Vagina (tissue), 2 donors: ENCODE data around the gene CAPRIN1. TPM values are rescaled to one million over a fixed set of nuclear protein-coding genes. Genes with fewer than 3 reads are reported as not detected.
"Not testable (repeated sequence)": the region's sequence is repeated elsewhere in the genome, so short reads cannot be mapped to it uniquely, and the experiment has no call there.

ENCODE experiments used
- DNase-seq, 2 donors: peaks; one replicate each; pipeline ENCODE4 v3.0.0-alpha.2; 2017; ENCODE audit errors: extremely low spot score in 2 of 2
- H3K27ac ChIP-seq: fragments of 200-600 bp; sonication (generic); one replicate; pipeline ENCODE4 v1.5.1; 2019
- H3K27me3 ChIP-seq: fragments of 200-600 bp; sonication (generic); one replicate; pipeline ENCODE4 v1.5.1; 2019
- H3K36me3 ChIP-seq, 2 donors: fragments of 200-600 bp; sonication (generic); one replicate each; pipeline ENCODE4 v1.5.1; 2017 to 2019
- H3K4me1 ChIP-seq: fragments of 200-600 bp; sonication (generic); one replicate; pipeline ENCODE4 v1.5.1; 2019
- H3K4me3 ChIP-seq, 2 donors: fragments of 200-600 bp; sonication (generic); 1 replicate in 1 of 2; 2 replicates in 1 of 2; pipeline ENCODE4 v1.5.1; 2016 to 2019
- H3K9me3 ChIP-seq: fragments of 200-600 bp; sonication (generic); one replicate; pipeline ENCODE4 v1.5.1; 2019
- POLR2A ChIP-seq, 2 donors: fragments of 450-650 bp; IDR thresholded peaks; one replicate each; pipeline ENCODE4 v1.6.1; 2017; ENCODE audit warnings: antibody characterized with exemption in 2 of 2, mild to moderate bottlenecking in 2 of 2, moderate library complexity in 2 of 2
- POLR2AphosphoS5 ChIP-seq, 2 donors: sonication (generic); formaldehyde crosslinking; IDR thresholded peaks; one replicate each; pipeline ENCODE4 v1.9.0; 2017; ENCODE audit warnings: antibody characterized with exemption in 2 of 2, mild to moderate bottlenecking in 2 of 2, low read depth in 1 of 2; ENCODE audit not compliant: insufficient read depth in 1 of 2
- intact Hi-C: fragments of 100-400 bp; cut with DNase I; formaldehyde crosslinking; loops from one replicate; pipeline ENCODE4 v1.15.1; 2023
- total RNA-seq: library from RNA; depleted of rRNA; stranded (reverse); fragments of >200 nt; gene quantifications from one replicate; pipeline ENCODE4 v1.2.3, GENCODE V29; 2016
- TF ChIP-seq, protein P1 (sequence below), 3 experiments: fragments of 450-650 bp in 2 of 3; fragments of 200-600 bp in 1 of 3; sonication (generic) in 1 of 3; IDR thresholded peaks; one replicate each; pipeline ENCODE4 v1.5.1; 2017 to 2019; ENCODE audit warnings: antibody characterized with exemption in 3 of 3, mild to moderate bottlenecking in 2 of 3, moderate library complexity in 2 of 3

CAPRIN1 gene
- total RNA-seq, 1 donor from 2014 or later: 123 TPM

GRCh38 chr11:34055218-34056000 lies 3.9 kb downstream of the CAPRIN1 start:
- H3K4me1 ChIP-seq: peaks cover 70% of the 10 kb centered on the region
- H3K27ac ChIP-seq: no peak overlapping the region
- no peak overlapping the region for H3K4me3 ChIP-seq
- no peaks in the 10 kb centered on the region for H3K36me3 ChIP-seq
- DNase-seq: no peak
- no peaks in the 10 kb centered on the region for H3K9me3 ChIP-seq
- intact Hi-C loops: no loop called here
- no peak for TF ChIP-seq POLR2AphosphoS5 (IDR thresholded peaks at IDR 0.05; ENCODE audit: insufficient read depth in 1 of 2, low read depth in 1 of 2)
- TF ChIP-seq, protein P1, sequence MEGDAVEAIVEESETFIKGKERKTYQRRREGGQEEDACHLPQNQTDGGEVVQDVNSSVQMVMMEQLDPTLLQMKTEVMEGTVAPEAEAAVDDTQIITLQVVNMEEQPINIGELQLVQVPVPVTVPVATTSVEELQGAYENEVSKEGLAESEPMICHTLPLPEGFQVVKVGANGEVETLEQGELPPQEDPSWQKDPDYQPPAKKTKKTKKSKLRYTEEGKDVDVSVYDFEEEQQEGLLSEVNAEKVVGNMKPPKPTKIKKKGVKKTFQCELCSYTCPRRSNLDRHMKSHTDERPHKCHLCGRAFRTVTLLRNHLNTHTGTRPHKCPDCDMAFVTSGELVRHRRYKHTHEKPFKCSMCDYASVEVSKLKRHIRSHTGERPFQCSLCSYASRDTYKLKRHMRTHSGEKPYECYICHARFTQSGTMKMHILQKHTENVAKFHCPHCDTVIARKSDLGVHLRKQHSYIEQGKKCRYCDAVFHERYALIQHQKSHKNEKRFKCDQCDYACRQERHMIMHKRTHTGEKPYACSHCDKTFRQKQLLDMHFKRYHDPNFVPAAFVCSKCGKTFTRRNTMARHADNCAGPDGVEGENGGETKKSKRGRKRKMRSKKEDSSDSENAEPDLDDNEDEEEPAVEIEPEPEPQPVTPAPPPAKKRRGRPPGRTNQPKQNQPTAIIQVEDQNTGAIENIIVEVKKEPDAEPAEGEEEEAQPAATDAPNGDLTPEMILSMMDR (IDR thresholded peaks at IDR 0.05): no peak
- TF ChIP-seq POLR2A (IDR thresholded peaks at IDR 0.05): no peak
- H3K27me3 ChIP-seq: no peaks in the 10 kb centered on the region

DNA sequence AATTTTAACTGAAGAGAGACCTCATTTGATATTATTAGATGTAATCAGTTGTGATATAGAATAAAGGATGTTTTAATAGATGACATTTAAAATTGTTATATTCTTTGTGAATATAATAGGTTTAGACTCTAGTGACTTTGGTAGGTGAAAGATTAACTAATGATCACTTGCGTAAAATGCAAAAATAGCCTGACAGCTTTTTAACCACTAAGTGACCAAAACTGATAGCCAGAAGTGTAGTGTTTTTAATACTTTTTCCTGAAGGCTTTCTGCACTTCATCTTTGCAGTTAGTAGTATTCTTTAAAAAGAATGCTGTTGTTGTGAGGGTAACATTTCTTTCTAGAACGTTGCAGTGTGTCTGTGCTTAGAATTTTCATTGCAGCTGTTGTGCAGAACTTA lies 5.1 kb downstream of the CAPRIN1 start:
- intact Hi-C loops: no loop called here
- H3K36me3 ChIP-seq: no peaks in the 10 kb centered on the region
- peaks cover 72% of the 10 kb centered on the region for H3K4me1 ChIP-seq
- DNase-seq: no peak
- no peak for TF ChIP-seq POLR2AphosphoS5 (IDR thresholded peaks at IDR 0.05; ENCODE audit: insufficient read depth in 1 of 2, low read depth in 1 of 2)
- H3K9me3 ChIP-seq: no peaks in the 10 kb centered on the region
- H3K4me3 ChIP-seq: no peak overlapping the region
- no peaks in the 10 kb centered on the region for H3K27me3 ChIP-seq
- no peak overlapping the region for H3K27ac ChIP-seq

- H3K27ac ChIP-seq: no peak overlapping the region
- no peak for DNase-seq
- H3K4me3 ChIP-seq: no peak overlapping the region
- no peaks in the 10 kb centered on the region for H3K9me3 ChIP-seq
- no peaks in the 10 kb centered on the region for H3K27me3 ChIP-seq
- H3K4me1 ChIP-seq: peaks cover 66% of the 10 kb centered on the region
- TF ChIP-seq, protein P1 (IDR thresholded peaks at IDR 0.05): no peak
- TF ChIP-seq POLR2AphosphoS5 (IDR thresholded peaks at IDR 0.05; ENCODE audit: insufficient read depth in 1 of 2, low read depth in 1 of 2) (no peak), POLR2A (IDR thresholded peaks at IDR 0.05) (no peak)
- H3K36me3 ChIP-seq: peaks cover 0 to 2% of the 10 kb centered on the region in 2 donors
- intact Hi-C loops: no loop called here
Observed at GRCh38 chr11:34063061-34063795, 11.7 kb downstream of the CAPRIN1 start.

GRCh38 chr11:34064291-34064690 lies 12.8 kb downstream of the CAPRIN1 start:
- peaks cover 0 to 2% of the 10 kb centered on the region in 2 donors for H3K36me3 ChIP-seq
- DNase-seq: no peak
- H3K27me3 ChIP-seq: no peaks in the 10 kb centered on the region
- intact Hi-C loops: no loop called here
- TF ChIP-seq, protein P1 (IDR thresholded peaks at IDR 0.05): no peak
- no peak for TF ChIP-seq POLR2A (IDR thresholded peaks at IDR 0.05)
- TF ChIP-seq POLR2AphosphoS5 (IDR thresholded peaks at IDR 0.05; ENCODE audit: insufficient read depth in 1 of 2, low read depth in 1 of 2): no peak
- H3K27ac ChIP-seq: no peak overlapping the region
- H3K4me1 ChIP-seq: peaks cover 66% of the 10 kb centered on the region
- H3K4me3 ChIP-seq: no peak overlapping the region
- no peaks in the 10 kb centered on the region for H3K9me3 ChIP-seq

DNA sequence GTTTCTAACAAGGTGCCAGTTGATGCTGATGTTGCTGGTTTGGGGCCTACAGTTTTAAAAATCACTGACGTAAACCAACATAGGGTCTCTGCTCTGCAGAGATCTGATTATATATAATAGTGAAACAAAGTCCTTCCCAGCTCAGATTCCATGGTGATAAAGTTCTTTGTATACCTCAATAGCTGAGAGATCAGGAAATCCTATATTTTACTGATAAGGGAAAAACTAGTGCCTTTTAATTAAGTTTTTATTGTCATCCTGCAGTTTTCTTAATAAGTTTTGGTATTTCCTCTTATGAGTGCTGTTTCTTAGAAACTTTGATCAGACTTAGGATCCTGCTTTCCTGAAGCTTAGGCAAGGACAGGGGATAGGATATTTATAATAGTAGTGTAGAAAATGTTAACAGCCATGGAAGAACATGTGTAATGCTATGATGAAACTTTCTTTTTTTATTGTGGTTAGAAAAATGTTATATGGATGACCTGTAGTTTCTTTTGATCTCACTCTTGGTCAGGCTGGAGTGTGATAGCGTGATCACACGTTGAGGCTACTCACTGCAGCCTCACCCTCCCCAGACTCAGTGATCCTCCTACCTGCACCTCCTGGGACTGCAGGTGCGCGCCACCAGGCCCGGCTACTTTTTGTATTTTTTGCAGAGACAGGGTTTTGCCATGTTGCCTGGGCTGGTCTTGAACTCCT lies 14.1 kb downstream of the CAPRIN1 start:
- intact Hi-C loops: no loop called here
- no peak for TF ChIP-seq POLR2AphosphoS5 (IDR thresholded peaks at IDR 0.05; ENCODE audit: insufficient read depth in 1 of 2, low read depth in 1 of 2)
- TF ChIP-seq, protein P1 (IDR thresholded peaks at IDR 0.05): no peak
- no peak for TF ChIP-seq POLR2A (IDR thresholded peaks at IDR 0.05)
- no peak for DNase-seq
- no peaks in the 10 kb centered on the region for H3K9me3 ChIP-seq
- no peaks in the 10 kb centered on the region for H3K27me3 ChIP-seq
- peaks cover 0 to 2% of the 10 kb centered on the region in 2 donors for H3K36me3 ChIP-seq
- peaks cover 68% of the 10 kb centered on the region for H3K4me1 ChIP-seq
- H3K27ac ChIP-seq: no peak overlapping the region
- H3K4me3 ChIP-seq: no peak overlapping the region

DNA sequence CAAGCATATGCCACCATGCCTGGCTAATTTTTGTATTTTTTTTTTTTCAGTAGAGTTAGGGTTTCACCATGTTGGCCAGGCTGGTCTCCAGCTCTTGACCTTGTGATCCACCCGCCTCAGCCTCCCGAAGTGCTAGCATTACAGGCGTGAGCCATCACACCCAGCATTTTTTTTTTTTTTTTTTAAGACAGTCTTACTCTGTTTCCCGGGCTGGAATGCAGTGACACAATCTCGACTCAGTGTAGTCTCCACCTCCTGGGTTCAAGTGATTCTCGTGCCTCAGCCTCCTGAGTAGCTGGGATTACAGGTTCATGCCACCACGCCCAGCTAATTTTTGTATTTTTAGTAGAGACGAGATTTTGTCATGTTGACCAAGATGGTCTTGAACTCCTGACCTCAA lies 15.2 kb downstream of the CAPRIN1 start:
- intact Hi-C loops, DNase-seq: not testable (repeated sequence)
- H3K4me1 ChIP-seq: peaks cover 67% of the 10 kb centered on the region

More for the DNA sequence above, 15.2 kb downstream of the CAPRIN1 start:
- H3K27ac ChIP-seq, H3K27me3 ChIP-seq, H3K36me3 ChIP-seq, H3K9me3 ChIP-seq, H3K4me3 ChIP-seq: not testable (repeated sequence)
